GM18520 (cell line): Measurements from ENCODE around the gene KIFC3.
"Not testable (repeated sequence)": the region's sequence is repeated elsewhere in the genome, so short reads cannot be mapped to it uniquely, and the experiment has no call there.

Source experiments
- ATAC-seq: cut with Tn5 transposase; IDR thresholded peaks from one replicate; pipeline ENCODE4 v1.9.1; 2021; ENCODE audit not compliant: unreplicated experiment

KIFC3 gene

DNA sequence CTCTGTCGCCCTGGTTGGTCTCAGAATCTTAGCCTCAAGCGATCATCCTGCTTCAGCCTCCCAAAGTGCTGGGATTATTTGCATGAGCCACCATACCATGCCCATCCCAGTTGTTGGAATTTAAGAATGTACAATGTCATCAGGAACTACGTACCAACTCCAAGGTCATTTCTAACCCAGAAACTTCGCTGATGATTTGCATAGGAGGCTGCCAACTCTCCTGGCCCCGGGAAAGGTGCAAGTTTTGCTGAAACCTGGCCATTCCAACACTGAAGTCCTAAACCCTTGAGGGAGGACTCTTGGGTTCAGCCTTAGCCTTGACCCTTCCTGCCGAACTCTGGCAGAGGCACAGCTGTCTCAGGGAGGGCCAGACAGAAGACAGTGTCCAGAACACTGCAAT lies 2.9 kb upstream of the KIFC3 start:
- ATAC-seq = no peak

DNA sequence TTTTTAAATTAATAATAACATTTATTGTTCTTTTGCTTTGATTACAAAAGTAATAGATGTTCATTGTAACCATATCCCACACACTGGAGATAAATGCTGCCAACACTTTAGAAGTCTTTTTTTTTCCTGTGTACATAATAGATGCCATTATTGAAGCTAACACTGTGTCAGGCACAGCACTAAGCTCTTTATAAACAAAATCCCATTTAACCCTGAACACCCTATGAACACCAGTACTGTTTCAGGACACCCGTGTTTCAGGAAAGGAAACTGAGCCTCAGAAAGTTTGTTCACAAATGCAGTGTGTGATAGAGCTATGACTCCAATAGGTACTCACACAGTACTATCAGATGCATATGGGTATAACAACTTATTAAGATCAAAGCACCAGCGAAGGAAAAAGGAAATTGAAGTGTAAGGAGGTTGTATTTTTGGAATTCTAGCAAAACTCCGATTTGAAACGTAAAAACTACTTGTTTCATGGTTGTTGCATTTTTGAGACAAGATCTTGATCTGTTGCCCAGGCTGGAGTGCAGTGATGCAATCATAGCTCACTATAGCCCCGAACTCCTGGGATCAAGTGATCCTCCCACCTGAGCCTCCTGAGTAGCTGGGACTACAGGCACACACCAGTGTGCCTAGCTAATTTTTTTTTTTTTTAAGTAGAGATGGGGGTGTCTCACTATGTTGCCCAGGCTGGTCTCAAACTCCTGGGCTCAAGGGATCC lies 2.0 kb upstream of the KIFC3 start:
- no peak for ATAC-seq

DNA sequence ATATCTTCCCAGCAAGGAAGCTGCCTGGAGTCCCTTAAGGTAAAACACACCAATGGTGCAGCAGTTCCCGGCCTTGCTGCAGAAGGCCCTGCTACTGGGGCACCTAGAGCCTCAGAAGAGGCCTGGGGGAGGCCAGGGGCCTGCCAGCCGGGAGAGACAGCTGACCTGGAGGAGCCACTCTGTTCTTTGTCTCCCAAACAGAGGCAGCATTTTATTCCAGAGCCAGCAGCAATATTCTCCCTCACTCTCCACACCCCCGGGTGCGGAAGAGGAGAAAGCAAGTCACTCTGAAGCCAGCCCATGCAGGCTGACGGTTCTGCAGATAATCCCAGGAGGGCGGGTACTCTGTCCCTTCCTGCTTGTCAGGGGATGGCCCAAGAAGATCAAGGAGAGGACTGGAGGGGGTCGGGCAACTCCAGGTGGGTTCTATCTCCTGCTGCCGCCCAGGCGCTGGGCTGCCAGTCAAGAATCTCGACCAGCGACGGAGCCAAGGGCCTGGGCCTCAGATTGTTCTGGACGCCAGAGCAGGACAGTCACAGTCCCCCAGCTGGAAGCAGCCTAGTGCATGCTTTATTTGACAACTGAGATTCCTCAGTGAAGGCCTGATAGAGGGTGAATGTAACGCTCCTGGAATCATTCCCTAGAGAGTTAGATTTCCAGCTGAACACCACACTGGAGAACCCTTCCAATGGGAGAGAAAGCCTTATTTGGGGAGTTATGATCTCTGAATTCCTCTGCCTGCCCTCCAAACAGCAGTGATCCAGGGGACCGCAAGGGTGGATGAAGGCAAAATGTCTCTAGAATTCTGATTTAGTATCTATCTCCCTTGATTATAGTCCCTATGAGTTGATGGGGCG lies 1.1 kb upstream of the KIFC3 start:
- ATAC-seq = no peak

DNA sequence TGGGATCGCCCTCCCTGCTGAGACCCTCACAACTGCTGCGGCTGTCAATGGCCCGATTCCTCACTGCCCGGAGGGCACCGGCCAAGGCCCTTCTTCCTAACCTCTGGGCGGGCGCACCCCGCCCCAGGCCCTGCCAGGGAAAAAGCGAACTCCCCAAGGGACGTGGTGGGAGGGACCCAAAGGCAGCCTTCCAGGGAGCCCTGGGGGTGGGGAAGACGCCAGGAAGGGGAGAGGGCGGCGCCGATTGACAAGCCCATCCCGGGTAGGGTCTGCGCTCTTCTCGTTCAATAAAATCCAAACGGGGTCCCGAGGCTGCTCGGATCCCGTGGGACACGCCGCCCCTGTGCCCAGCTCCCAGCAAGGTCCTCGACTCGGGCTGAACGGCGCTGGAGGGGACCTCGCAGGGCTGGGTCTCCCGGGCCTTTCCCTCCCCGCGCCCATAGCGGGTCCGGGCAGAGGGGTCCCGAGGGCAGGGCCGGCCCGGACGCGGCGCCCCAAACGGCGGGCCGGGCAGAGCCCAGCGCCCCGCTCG lies 416 bp downstream of the KIFC3 start:
- ATAC-seq = no peak

DNA sequence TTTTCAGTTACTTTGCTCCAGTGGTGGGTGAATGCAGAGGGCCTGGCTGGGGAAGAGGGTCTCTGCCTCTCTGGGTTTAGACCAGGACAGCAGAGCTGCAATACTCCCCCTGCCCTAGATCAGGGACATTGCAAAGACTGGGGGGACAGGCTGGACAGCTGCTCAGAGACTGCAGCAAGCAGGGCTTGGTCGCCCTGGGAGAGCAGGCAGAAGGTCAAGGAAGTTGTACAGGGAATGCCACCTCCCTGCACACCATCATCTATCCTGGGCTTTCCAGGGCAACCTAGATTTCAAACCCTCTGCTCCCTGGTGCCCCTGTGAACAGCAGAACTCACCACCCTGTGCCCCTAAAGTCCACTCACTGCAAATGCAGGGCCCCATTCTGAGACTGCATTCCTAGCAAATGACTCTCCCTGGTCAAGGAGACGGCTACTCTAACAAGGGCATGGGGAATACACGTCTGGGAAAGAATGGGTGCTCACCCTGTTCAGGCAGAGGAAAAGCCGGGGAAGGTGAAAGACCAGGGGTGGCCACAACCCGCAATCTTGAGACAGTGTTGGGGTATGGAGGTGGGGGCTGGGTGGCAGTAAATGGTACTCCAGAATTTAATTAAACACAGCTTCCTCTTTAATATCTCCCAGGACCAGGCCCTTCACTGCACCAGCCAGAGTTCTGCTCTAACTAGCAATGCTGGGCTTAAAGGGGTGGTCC lies 1.0 kb downstream of the KIFC3 start:
- no peak for ATAC-seq

DNA sequence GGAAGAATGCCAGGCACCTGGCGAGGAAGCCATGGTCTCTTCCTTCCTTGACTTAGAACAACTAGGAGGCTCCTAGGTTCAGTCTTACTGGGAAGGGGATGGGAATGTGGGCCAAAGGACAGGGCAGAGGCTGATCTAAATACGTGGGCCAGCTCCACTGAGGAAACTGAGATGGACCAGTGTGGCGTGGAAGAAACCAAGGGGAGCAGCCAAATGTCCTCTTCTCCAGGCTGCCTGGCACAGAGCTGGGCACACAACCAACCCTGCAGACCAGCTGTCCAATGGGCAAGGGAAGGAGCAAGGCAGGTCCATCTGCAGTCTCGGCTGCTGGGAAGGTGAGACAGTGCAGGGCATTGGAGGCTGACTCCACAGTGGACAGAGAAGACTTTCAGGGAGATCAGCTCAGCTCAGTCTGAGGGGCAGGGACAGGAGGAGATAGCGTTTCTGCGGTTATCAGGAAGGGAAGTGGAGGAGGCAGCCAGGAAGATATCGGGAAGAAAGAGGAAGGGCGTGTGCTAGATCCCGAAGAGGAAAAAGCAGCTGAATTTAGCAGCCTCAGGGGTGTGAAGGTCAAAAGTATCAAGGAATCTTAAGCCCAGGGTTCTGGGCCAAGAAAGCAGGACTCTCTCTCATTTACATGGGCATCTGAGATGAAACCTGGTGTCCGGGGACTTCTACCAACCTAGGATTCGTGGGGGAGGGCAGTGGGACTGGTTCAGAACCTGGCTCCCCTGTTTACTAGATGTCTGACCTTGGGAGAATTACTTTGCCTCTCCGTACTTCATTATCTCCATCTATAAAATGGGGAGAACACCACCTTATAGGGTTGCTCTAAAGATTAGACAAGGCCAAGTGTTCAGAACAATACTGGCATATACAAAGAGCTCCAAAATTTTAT lies 1.8 kb downstream of the KIFC3 start:
- ATAC-seq = no peak

DNA sequence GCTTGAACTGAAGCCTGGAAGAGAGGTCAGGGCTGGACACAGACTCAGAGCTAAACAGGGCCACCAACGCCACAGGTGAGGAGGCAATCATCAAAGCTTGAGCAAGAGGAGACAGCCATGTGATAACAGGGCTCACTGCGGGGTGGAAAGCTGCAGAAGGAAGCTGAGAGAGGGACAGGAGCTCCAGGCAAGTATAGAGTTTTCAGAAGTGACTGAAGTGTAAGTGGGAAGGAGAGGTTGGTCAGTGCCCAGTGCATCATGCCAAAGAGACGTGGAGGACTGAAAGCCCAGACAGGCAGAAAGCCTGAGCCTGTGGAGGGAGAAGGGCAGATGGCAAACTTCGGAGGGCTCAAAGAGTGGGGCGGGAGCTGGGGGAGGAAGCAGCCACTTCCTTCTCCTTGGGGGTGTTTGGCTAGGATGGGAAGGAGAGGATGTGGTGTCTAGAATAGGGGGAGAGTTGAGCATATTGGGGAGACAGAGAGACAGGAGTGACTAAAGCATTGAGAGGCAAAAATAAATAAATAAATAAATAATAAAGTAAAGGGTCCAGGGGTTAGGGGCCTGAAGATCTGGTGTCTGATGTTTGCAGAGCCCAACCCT lies 2.6 kb downstream of the KIFC3 start:
- no peak for ATAC-seq

DNA sequence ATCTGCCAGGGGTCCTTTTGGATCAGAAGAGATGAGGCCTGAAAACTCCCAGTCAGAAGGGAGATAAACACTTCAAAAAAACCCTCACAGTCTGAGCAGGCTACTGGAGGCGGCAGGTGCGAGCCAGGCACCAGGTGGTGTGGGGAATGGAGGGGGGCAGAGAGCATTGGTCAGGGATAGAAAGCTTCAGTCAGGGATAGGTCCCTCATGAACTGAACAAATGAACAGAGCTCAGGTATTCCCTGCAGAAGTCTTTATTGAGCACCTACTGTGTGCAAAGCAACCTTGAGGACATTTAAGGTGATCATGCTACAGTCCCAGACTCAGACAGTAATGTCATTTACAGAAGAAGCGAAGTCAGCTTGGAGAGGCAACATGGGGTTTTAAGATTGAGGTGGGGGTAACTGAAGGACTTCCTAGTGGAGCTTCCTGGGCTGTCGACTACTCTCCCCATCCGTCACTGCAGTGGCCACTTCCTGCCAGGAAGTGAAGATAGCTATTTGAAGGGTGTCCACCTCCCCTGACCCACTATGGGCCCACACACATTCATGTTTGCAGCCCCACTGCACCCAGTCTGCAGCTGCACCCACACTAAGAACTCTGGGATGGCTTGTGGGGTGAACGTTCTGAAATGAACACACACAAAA lies 3.2 kb downstream of the KIFC3 start:
- no peak for ATAC-seq

DNA sequence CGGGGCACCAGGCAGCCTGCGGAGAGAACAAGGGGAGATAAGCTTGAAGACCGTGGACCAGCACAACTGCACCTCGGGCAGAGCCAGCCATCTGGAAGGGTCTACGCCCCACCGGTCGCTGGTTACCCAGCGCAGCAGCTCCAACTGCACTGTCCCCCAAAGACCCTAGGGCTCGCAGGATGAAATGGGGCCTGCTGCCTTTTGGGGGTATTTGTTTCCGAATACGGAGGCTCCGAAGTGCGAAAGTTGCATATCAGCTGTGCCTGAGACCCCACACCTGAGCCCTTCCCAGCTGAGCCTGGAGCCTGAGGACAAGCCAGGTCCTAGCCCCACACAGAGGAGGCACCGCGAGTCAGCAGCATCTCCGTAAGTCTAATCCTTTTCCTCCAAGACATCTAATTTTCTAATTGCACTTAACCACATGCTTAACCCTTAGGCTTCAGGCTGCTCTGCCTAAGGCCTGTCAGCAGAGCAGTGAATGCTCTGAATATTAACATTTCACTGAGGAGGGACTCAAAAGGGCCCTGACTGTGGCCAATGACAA lies 4.0 kb downstream of the KIFC3 start:
- no peak for ATAC-seq

DNA sequence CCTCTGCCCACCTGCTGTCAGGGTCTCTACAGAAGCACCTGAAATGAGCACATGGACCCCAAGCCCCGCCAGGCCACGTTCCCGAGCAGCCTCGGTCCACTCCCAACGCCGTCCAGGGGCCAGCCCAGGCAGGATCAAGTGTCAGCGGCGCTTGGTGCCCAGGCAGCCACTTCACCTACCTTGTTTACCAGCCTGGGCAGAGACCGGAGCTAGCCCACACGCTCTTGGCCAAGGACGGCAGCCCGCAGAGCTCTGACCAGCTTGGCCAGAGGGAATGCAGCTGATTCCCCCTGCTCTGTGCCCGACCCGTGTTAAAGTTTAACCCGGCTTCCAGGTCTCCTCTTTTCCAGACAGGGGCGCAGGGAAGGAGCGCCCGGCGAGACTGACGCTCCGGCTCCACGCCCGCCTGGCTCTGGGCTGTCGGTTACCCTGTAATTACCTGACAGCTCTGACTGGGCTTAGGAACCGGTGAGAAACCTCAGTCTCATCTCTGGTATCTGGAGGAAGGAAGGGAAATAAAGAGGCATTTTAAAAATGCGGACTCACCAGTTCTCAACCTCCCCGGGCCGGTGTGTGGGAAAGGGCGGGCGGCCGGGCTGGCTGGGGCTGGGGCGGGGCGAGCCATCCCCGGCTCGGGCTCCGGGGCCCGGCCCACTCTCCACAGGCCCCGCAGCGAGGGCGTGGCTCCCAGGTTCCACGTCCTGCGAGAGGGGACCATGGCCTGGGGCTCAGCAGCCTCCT lies 4.6 kb downstream of the KIFC3 start:
- no peak for ATAC-seq

DNA sequence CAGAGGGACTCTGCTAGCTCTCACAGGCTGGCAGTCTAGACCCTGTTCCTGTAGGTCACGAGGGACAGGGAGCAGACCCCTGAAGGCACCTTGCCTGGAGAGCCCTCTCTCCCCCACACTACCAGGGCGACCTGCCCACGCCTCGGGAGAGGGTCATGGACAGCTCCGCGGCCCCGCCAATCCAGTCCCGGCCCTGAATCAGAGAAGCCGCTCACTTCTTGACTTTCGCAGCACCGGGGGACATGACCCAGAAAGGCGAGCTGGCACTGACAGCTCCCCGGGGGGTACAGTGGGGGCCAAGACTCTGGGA lies 5.1 kb downstream of the KIFC3 start:
- ATAC-seq = no peak

DNA sequence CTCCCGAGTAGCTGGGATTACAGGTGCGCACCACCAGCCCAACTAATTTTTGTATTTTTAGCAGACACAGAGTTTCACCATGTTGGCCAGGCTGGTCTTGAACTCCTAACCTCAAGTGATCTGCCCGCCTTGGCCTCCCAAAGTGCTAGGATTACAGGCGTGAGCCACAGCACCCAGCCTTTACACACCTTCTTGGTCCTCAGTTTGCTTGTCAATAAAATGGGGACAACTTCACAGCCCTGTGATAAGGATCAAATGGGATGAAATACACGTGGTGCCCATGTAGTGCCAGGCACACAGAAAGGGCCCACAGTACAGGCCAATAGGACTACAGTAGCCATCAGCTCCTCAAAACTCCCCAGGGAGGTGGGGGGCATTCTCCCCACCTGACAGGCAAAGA lies 6.3 kb downstream of the KIFC3 start:
- not testable (repeated sequence) for ATAC-seq

DNA sequence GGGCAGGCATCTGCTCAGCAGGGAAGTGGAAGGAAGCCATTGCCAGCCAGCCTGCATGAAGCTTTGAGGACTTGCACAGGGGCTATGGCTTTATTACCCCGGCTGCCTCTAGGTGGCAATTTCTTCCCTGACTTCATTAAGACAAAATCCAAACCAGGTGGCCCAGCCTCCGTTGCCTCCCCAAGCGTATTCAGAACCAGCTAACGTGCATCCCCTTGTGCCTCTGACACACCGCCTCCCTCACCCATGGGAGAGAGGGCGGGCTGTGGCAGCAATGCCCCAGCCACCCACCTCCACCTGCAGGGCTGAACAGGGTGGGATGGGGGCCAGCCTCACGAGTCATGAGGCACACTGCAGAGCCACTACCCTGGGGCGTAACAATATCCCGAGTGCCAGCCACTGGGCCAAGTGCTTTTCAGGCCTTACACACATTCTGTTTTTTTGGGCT lies 6.8 kb downstream of the KIFC3 start:
- no peak for ATAC-seq

DNA sequence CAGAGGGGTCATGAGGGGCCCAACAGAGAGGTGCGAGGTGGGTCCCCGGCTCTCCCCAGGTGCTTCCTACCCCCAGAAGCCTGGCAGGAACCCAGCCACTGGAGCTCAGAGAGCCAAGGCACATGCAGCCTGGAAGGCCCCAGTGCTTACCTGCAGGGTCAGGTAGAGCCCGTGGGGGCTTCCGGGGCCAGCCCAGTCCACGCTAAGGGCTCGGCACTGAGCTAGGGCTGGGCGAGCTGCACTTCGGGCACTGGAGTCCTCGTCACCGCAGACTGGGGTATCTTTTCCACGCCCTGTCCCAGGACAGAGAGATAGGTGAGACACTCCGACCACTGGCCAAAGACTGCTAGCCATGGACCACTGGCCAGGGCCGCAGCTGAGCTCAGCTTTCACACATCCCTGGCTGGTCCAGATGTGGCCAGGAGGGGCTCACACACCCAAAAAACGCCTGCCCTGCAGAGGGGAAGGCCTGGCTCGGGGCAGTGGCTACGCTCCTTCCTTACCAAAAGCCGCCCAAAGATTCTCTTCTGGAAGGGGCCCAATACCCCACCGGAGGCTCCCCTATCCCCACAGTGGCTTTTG lies 7.4 kb downstream of the KIFC3 start:
- no peak for ATAC-seq

DNA sequence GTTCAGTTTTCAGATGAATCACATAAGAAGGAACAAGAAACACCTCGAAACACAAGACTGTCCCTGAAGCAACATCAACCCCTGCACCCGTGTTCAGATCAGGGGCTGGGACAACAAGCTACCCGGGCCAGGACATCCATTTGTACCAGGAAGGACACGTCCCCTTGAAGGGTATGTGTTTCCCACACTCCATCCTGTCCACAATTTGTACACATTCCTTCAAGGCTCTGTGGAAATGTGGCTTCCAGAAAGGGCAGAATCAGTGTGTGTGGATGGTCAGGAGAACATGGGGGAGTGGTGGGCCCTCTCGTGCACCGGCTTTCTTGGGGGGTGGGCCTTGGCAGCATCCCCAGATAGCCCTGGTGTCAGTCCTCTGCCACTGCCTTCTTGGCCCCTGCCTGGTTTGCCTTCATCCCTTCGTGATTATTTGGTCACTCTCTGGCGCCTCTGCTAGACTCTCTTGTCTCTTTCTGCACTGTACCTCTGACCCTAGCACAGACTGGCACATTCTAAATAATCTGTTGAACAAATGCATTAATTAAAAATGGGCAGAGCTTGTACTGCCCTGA lies 10.3 kb downstream of the KIFC3 start:
- ATAC-seq = no peak

DNA sequence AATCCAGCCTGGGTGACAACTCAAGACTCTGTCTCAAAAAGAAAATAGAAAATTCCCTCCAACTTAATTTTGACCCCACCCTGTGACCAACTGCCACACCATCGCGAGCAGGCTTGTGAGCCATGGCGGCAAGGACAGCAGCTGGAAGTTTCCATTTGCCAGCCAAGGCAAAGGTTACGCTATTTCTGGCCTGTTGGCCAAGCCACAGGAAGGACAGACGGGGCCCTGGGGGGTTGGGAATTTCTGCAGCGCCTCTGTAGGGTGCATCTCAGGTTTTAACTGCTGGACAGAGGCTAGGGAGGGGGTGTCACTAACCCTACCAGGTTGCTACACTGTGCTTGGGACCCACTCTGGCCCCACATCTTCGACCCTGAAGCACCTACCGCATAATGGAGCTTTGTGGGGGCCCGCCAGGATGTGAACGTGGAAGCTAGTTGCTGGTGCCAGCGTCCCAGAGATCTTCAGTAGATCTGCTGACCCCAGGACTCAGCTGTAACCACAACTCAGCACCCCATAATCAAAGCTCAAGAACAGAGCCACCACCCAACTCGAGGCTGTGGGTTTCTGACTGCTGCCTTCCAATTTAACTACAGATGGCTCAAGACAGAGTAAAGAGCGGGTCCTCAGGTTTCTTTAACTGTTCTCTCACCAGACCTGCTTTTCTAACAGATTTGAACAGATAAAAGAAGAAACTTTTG lies 10.9 kb downstream of the KIFC3 start:
- ATAC-seq = no peak

DNA sequence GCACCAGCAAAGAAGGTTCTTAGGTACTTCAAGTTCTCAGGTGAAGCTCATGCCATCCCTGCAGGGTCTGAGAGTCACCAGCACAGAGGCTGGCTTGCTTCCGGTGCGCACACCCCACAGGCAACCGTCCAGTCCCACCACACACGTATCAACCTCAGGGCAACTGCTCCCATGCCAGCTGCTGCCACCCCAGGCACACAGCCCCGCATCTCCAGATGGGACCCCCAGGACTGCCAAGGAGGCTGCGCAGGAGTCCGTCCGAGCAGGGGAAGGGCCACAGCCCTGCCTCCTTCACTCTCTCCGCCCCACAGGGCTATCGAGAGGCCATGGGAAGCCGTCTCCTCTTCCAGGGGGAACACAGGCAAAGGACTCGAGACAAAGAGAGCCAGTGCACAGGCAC lies 13.3 kb downstream of the KIFC3 start:
- no peak for ATAC-seq
